GM18498 (cell line): ENCODE results near the gene CD3E.

Experiments used
- ATAC-seq: cut with Tn5 transposase; IDR thresholded peaks from one replicate; pipeline ENCODE4 v1.9.1; 2021; ENCODE audit warnings: mild to moderate bottlenecking, moderate library complexity; ENCODE audit not compliant: unreplicated experiment

Gene CD3E

GRCh38 chr11:118321386-118322082 lies 17.0 kb downstream of the CD3E start:
- ATAC-seq: no peak

GRCh38 chr11:118322721-118323120 lies 18.2 kb downstream of the CD3E start:
- no peak for ATAC-seq

- ATAC-seq: no peak
Observed at GRCh38 chr11:118325283-118325682, 20.8 kb downstream of the CD3E start.

GRCh38 chr11:118328745-118329144 lies 24.2 kb downstream of the CD3E start:
- ATAC-seq: no peak

- no peak for ATAC-seq
Observed at GRCh38 chr11:118334745-118335144, 30.2 kb downstream of the CD3E start.

GRCh38 chr11:118338637-118339061 lies 34.1 kb downstream of the CD3E start:
- ATAC-seq: no peak

GRCh38 chr11:118339281-118339961 lies 34.9 kb downstream of the CD3E start:
- ATAC-seq: no peak

GRCh38 chr11:118340449-118340848 lies 35.9 kb downstream of the CD3E start:
- no peak for ATAC-seq

- ATAC-seq: no peak
Observed at GRCh38 chr11:118341261-118341660, 36.7 kb downstream of the CD3E start.

GRCh38 chr11:118341815-118342489 lies 37.4 kb downstream of the CD3E start:
- no peak for ATAC-seq

GRCh38 chr11:118342503-118343161 lies 38.1 kb downstream of the CD3E start, which contains the start of gene CD3D:
Gene CD3D (minus strand): TSS chr11:118342705. CDS start chr11:118342607, 98 bp downstream.
- no peak for ATAC-seq

GRCh38 chr11:118343248-118343647 lies 38.7 kb downstream of the CD3E start:
- no peak for ATAC-seq

GRCh38 chr11:118343981-118344515 lies 39.5 kb downstream of the CD3E start, which contains the start of gene CD3G:
Gene CD3G (plus strand): TSS chr11:118344344. CDS start chr11:118344424, 80 bp downstream.
- ATAC-seq: no peak

- ATAC-seq: no peak
Observed at GRCh38 chr11:118349475-118349874, 44.9 kb downstream of the CD3E start.

- no peak for ATAC-seq
Observed at GRCh38 chr11:118353084-118353710, 48.7 kb downstream of the CD3E start.

GRCh38 chr11:118358071-118358470 lies 53.5 kb downstream of the CD3E start:
- ATAC-seq: no peak

- ATAC-seq: peak; percentile 95
Observed at GRCh38 chr11:118359295-118359958, 54.9 kb downstream of the CD3E start, which contains the start of gene UBE4A. Gene UBE4A (plus strand): TSS chr11:118359600. CDS start chr11:118365081, 5,481 bp downstream.

GRCh38 chr11:118364956-118365615 lies 60.6 kb downstream of the CD3E start:
- no peak for ATAC-seq
